HepG2 (cell line): ENCODE measurements around the gene APOC1. TPM values are rescaled to one million over a fixed set of nuclear protein-coding genes. Genes with fewer than 3 reads are reported as not detected.

Source experiments
- AGO2 ChIP-seq: fragments of 200-400 bp; formaldehyde crosslinking; optimal IDR thresholded peaks from 2 replicates; pipeline ENCODE3; 2017; ENCODE audit warnings: mild to moderate bottlenecking, low read depth, low read length, moderate library complexity
- DZIP1 ChIP-seq: sonication (generic); formaldehyde crosslinking; IDR thresholded peaks from 2 replicates; pipeline ENCODE4 v1.5.0; 2020; ENCODE audit warnings: mild to moderate bottlenecking, missing genetic modification reagents
- HDAC2 ChIP-seq: sonication (generic); formaldehyde crosslinking; IDR thresholded peaks from 2 replicates; pipeline ENCODE4 v1.4.0; 2020; ENCODE audit warnings: missing genetic modification reagents
- HIC2 ChIP-seq: sonication (generic); formaldehyde crosslinking; IDR thresholded peaks from 2 replicates; pipeline ENCODE4 v1.9.0; 2022; ENCODE audit warnings: low read depth, missing genetic modification reagents
- KLF13 ChIP-seq: sonication (generic); formaldehyde crosslinking; IDR thresholded peaks from 2 replicates; pipeline ENCODE4 v1.4.0; 2020; ENCODE audit warnings: mild to moderate bottlenecking, missing genetic modification reagents
- MAZ ChIP-seq, 2 experiments: sonication (generic) in 1 of 2; formaldehyde crosslinking in 1 of 2; IDR thresholded peaks; 2 replicates each; pipeline versions ENCODE4 v1.5.0 to v1.6.1; 2012 to 2020; ENCODE audit warnings: low read depth in 2 of 2, mild to moderate bottlenecking in 2 of 2, borderline replicate concordance in 1 of 2, improper control_type of control experiment in 1 of 2, low read length in 1 of 2, missing genetic modification reagents in 1 of 2, moderate library complexity in 1 of 2
- MEF2D ChIP-seq: sonication (generic); formaldehyde crosslinking; IDR thresholded peaks from 2 replicates; pipeline ENCODE4 v1.5.1; 2020; ENCODE audit warnings: mild to moderate bottlenecking, missing genetic modification reagents
- NFRKB ChIP-seq: fragments of 450-650 bp; IDR thresholded peaks from 2 replicates; pipeline ENCODE4 v1.6.1; 2017
- PAXIP1 ChIP-seq: sonication (generic); formaldehyde crosslinking; conservative IDR thresholded peaks from 2 replicates; pipeline ENCODE4 v1.4.0; 2020; ENCODE audit warnings: mild to moderate bottlenecking, missing genetic modification reagents, moderate library complexity
- ZFP91 ChIP-seq: sonication (generic); formaldehyde crosslinking; IDR thresholded peaks from 2 replicates; pipeline ENCODE4 v1.9.0; 2022; ENCODE audit warnings: missing genetic modification reagents, mild to moderate bottlenecking, borderline replicate concordance
- ZFY ChIP-seq: sonication (generic); formaldehyde crosslinking; IDR thresholded peaks from 2 replicates; pipeline ENCODE4 v1.4.0; 2020; ENCODE audit warnings: missing genetic modification reagents
- ZNF234 ChIP-seq: sonication (generic); formaldehyde crosslinking; conservative IDR thresholded peaks from 2 replicates; pipeline ENCODE4 v1.5.1; 2020; ENCODE audit warnings: mild to moderate bottlenecking, missing genetic modification reagents
- ZNF30 ChIP-seq: sonication (generic); formaldehyde crosslinking; IDR thresholded peaks from 2 replicates; pipeline ENCODE4 v1.5.0; 2020; ENCODE audit warnings: mild to moderate bottlenecking, missing genetic modification reagents
- ZNF329 ChIP-seq: sonication (generic); formaldehyde crosslinking; IDR thresholded peaks from 2 replicates; pipeline ENCODE4 v1.9.0; 2021; ENCODE audit warnings: low read depth, mild to moderate bottlenecking, missing genetic modification reagents
- ZNF543 ChIP-seq: sonication (generic); formaldehyde crosslinking; IDR thresholded peaks from 2 replicates; pipeline ENCODE4 v1.4.0; 2020; ENCODE audit warnings: mild to moderate bottlenecking, missing genetic modification reagents
- ZNF777 ChIP-seq: sonication (generic); formaldehyde crosslinking; IDR thresholded peaks from 2 replicates; pipeline ENCODE4 v1.4.0; 2020; ENCODE audit warnings: missing genetic modification reagents
- polyA plus RNA-seq, 8 experiments: library from polyadenylated mRNA; depleted of rRNA in 3 of 8; stranded (reverse) in 7 of 8; unstranded in 1 of 8; fragments of >200 nt; fragmentation: Illumina TruSeq in 4 of 8; extraction: Trizol in 4 of 8; gene quantifications; 2 replicates each; pipeline versions ENCODE4 v1.2.1 to v1.2.3, GENCODE V29; 2011 to 2016; ENCODE audit warnings: low read depth in 4 of 8, missing spikeins in 1 of 8, mixed read lengths in 1 of 8; ENCODE audit not compliant: insufficient read depth in 1 of 8
- total RNA-seq, 5 experiments: library from RNA; depleted of rRNA; stranded (reverse); fragments of >200 nt; fragmentation: Illumina TruSeq; extraction: Trizol; gene quantifications; 2 replicates each; pipeline ENCODE4 v1.2.3, GENCODE V29; 2016; ENCODE audit warnings: low read depth in 1 of 5
- TF ChIP-seq, protein P1 (sequence below): sonication (generic); formaldehyde crosslinking; IDR thresholded peaks from 2 replicates; pipeline ENCODE4 v1.4.0; 2020; ENCODE audit warnings: mild to moderate bottlenecking, missing genetic modification reagents

APOC1 gene
- total and polyA plus RNA-seq, 2 of the 13 experiments (the other 11 are each of a cell fraction or from before 2014, with no cell fraction given): 600 to 1,235 TPM

GRCh38 chr19:44955505-44956439 lies 41.4 kb downstream of the APOC1 start (continued):
- TF ChIP-seq ZNF234 (CRISPR knock-in tag): no peak
- no peak for TF ChIP-seq MAZ (IDR thresholded peaks at IDR 0.05; ENCODE audit: borderline replicate concordance, low read depth, low read length)
- no peak for TF ChIP-seq MAZ (CRISPR knock-in tag; IDR thresholded peaks at IDR 0.05; ENCODE audit: low read depth)
- TF ChIP-seq, protein P1, sequence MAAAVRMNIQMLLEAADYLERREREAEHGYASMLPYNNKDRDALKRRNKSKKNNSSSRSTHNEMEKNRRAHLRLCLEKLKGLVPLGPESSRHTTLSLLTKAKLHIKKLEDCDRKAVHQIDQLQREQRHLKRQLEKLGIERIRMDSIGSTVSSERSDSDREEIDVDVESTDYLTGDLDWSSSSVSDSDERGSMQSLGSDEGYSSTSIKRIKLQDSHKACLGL (CRISPR knock-in tag): 0 out of 2 replicates have a peak, but pooled peaks have one; percentile 28
- TF ChIP-seq HDAC2 (CRISPR knock-in tag): 0 out of 2 replicates have a peak, but pooled peaks have one; percentile 18
- TF ChIP-seq ZNF329: 0 out of 2 replicates have a peak, but pooled peaks have one; percentile 53
- TF ChIP-seq ZNF30 (CRISPR knock-in tag): no peak
- no peak for TF ChIP-seq HIC2 (CRISPR knock-in tag)
- no peak for TF ChIP-seq NFRKB
- peak; percentile 90 for TF ChIP-seq AGO2
- TF ChIP-seq ZNF543 (CRISPR knock-in tag): 0 out of 2 replicates have a peak, but pooled peaks have one; percentile 37
- no peak for TF ChIP-seq MEF2D (CRISPR knock-in tag)
- TF ChIP-seq ZFP91 (CRISPR knock-in tag): no peak
- peak; percentile 73 for TF ChIP-seq ZFY (CRISPR knock-in tag)
- no peak for TF ChIP-seq KLF13 (CRISPR knock-in tag)
- TF ChIP-seq DZIP1 (CRISPR knock-in tag): peak; percentile 25; the same call in 1 of the 2 replicates
- TF ChIP-seq PAXIP1: no peak
- peak; percentile 22; the same call in 1 of the 2 replicates for TF ChIP-seq ZNF777 (CRISPR knock-in tag)
